Activated CD8-positive, alpha-beta memory T cell treated with anti-CD3 and anti-CD28 coated beads for 1 hour (primary cell): ENCODE measurements around the gene ERVW-1.
"Not testable (repeated sequence)": the region's sequence is repeated elsewhere in the genome, so short reads cannot be mapped to it uniquely, and the experiment has no call there.

ENCODE experiments used
- DNase-seq, 2 donors: peaks; one replicate each; pipeline ENCODE4 v3.0.0-alpha.2; 2020; ENCODE audit warnings: low read depth in 1 of 2; ENCODE audit errors: extremely low read depth in 1 of 2

ERVW-1 gene

DNA sequence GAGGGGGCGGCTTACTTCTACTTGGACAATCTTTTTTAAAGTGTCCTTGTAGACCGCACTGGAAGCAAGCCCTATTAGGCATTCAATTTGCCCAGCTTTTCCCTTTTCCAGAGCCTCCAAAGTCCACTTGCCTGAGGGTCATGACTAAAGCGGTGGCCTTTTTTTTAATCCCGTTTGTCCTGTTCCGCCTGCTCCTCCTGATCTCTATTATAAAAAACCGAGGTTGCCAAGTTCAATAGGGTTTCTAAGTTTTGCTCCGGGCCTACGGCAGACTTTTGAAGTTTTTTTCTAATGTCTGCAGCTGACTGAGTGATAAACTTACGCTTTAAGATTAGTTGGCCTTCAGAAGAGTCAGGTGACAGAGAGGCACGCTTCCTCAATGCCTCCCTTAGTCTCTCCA is 3.8 kb downstream of the ERVW-1 start:
- not testable (repeated sequence) for DNase-seq

DNA sequence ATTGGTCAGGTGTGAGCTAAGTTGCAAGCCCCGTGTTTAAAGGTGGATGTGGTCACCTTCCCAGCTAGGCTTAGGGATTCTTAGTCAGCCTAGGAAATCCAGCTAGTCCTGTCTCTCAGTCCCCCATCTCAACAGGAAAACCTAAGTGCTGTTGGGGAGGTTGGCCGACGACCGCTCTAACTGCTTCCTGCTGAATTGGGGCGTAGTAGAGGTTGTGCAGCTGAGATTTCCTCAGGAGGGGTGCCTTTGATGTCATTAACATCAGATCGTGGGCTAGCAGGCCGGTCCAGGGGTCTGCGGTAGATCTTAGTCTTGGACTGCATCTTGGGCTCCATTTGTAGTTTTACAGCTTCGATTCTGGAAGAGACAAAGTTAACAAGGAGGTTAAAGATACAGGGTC is 9.2 kb downstream of the ERVW-1 start:
- DNase-seq, result not testable (repeated sequence)

- no peak for DNase-seq
These were observed 11.1 kb downstream of the ERVW-1 start for GRCh38 chr7:92466682-92467081.

- no peak for DNase-seq
These were observed 13.2 kb downstream of the ERVW-1 start for GRCh38 chr7:92464515-92464914.

DNA sequence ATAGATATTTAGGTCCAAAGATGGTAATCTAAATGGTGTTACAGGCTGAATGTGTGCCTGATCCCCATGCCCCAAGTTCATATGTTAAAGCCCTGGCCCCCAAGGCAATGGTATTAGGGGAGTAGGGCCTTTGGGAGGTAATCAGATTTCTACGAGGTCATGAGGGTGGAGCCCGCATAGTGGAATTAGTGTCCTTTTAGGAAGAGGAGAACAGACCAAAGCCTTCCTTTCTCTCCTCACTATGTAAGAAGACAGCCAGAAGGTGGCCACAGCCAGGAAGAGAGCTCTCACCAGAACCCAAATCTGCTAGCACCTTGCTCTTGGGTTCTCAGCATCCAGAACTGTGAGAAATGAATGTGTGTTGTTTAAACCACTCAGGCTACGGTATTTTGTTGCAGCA is 15.2 kb downstream of the ERVW-1 start:
- no peak for DNase-seq

DNA sequence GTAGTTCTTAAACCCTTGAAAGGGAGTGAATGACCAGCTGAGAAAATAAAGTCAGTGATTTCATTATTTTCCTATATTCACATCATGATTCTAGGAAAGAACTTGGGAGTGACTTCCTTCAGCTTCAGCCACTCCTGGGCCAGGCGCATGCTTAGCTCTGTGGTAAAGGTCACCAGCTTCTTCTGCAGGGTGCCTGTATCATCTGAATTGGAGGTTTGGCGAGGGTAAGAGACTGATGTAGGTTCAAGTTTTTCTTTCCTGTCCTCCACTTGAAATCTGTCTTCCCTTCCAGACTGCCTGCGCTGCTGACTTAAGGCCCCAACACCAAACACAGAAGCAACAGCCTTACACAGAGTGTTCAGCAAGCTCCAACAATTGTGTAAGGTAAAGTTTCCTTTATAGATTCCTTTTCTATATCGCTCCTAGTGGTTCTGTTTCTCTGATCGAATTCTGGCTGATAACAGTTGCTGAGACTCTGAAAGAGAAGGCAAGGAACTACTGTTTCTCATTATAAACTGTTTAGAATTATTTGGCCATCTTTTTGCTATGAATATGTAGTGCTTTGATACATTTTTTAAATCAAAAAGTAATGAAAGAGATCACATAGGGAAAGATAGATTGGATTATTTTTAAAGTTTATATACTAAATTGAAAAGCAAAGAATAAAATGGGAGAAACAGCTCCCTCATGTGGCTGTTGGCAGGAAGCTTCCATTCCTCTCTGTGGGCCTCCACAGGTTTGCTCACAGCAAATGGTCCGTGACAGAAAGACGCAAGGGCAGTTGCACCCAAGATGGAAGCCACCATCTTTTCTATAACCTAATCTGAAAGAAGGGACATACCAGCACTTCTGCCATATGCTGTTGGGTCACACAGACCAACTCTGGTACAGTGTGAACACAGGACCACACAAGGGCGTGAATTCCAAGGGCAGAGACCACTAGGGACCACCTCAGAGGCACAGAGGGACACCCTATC is 16.4 kb downstream of the ERVW-1 start:
- peak in 1 of 2 donors; percentile 3 for DNase-seq

- DNase-seq, result no peak
These were observed 17.2 kb downstream of the ERVW-1 start for GRCh38 chr7:92460510-92460909.

GRCh38 chr7:92460109-92460508 is 17.6 kb downstream of the ERVW-1 start:
- no peak for DNase-seq

- DNase-seq, result no peak
These were observed 21.5 kb downstream of the ERVW-1 start for GRCh38 chr7:92456236-92456635.

GRCh38 chr7:92451645-92452044 is 26.1 kb downstream of the ERVW-1 start:
- no peak for DNase-seq

DNA sequence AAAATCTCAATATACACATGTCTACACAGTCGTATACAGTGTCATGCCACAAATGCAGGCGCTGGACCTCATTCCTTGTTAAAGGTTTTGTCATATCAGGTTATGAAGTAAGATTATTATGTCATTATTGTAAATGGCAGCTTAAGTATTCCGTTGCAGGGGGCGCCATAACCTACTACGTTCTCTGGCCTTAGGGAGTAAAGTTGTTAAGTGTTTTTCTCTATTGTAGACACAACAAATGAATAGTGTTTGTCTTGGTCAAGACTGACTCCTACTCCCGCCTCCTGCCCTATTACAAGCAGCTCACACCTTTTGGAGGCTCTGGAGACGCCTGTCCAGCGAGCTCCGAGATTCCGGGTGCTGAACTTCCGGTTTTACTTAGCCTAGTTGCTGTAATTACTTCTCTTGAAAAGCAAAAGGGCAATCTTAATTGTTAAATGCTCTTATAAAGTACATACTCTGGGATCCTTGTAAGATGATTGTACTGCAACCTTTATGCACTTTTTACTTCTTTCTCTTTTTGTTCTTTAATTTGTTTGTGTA is 29.5 kb downstream of the ERVW-1 start:
- DNase-seq, result peak in 1 of 2 donors; percentile 22

DNA sequence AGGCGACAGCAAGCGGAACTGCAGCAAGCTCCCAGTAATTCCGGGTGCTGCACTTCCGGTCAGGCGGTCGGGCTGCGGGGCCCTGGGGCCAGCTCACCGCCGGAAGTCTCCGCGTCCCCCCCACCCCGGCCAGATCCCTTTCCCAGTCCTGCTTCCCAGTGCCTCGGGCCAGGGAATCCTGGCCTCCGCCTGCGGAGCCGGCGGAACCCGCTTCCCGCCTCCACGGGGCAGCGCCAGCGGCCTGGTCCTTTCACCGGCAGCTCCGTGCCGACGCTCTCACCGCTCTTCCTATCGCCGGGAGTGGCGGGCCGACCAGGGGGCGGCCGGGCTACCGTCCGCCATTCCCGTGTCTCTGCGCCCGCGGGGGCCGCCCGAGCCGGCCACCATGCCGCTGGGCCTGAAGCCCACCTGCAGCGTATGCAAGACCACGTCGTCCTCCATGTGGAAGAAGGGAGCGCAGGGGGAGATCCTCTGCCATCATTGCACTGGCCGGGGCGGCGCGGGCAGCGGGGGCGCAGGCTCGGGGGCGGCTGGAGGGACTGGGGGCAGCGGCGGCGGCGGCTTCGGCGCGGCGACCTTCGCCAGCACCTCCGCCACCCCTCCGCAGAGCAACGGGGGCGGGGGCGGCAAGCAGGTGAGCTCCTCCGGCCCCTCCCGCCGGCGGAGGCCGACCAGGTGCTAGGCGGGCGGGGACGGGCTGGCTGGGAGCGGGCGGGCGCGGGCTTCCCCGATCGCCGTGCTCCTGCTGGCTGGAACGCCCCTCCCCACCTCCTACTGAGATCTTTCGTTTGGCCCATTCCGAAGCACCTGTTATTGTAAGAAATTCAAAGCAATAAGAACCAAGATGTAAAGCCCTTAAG is 30.2 kb downstream of the ERVW-1 start, which contains the start of gene GATAD1:
Gene GATAD1 (plus strand): TSS at position 138 of the 860 bp plus-strand sequence. CDS start 248 bp downstream, at position 386.
- DNase-seq, result peak; percentile 51 to 64

- no peak for DNase-seq
These were observed 30.8 kb downstream of the ERVW-1 start for GRCh38 chr7:92446869-92447344.

GRCh38 chr7:92442720-92443119 is 35.0 kb downstream of the ERVW-1 start:
- DNase-seq, result not testable (repeated sequence)

DNA sequence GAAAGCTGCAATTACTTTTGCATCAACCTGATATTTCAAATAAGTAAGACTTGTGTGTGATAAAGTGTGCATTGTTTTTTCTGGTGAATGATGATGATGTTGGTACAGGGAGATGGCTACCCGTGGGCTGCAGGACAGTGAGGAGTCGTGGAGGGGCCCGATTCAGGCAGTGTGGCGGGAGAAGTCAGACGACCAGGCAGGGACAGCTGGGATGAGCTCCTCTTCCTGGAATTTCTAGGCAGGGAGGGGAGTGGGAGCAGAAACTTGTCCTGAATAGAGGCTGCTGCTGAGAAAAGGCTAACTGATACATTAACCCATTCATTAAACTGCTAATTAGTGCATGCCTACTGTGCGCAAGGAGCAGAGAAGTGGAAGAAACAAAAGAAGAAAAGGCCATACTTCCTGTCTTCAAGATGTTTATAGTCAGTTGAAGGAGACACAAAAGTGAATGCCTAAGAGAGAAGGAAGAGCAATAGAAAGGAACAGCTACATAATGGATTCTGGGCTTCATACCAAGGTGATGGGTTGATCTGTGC is 39.7 kb downstream of the ERVW-1 start:
- no peak for DNase-seq

DNA sequence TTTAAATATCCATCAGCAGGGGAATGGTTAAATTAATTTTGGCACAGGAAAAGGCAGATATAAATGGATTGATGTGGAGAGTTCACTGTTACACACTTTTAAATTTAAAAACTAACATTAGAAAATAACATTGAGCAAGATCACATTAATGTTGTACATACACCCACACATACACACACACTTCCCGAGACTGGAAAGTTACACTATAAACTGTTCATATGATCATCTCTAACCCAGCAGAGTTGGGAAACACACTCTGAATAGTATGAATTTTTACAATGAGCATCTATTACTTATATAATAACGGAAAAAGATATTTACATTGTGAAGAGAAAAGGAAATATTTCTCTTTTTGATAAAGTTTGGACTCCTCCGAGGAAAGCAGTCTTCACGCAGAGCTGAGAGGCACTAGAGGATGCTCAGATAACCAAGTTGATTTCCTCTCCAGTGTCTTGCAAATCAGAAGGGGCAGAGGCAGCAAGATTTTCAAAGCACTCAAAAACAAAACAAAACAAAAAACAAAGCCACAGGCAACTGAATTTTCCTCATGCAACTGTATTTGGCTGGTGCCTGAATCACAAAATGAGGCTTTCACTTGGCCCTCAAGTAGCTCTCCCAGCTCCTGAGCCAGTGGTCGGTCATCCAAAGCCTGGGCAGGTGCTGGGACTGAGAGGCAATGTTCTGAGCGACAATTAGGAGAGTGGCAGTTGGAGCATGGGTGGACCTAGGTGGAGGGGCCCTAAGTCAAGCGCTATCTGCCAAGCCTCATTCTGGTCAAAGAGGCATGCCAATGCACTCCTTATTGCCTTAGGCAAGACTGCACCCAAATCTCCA is 40.9 kb downstream of the ERVW-1 start:
- no peak for DNase-seq

DNA sequence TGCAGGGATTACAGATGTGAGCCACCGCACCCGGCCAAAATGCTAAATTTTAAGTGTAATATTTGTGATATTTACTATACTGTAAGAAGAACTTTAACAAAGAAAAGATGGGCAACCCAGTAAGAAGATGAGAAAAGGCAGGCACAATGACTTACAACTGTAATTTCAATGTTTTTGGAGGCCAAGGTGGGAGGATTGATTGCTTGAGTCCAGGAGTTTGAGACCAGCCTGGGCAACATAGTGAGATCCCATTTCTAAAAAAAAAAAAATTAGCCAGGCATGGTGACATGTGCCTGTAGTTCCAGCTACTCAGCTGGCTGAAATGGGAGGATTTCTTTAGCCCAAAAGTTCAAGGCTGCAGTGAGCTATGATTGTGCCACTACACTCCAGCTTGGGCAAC is 42.2 kb downstream of the ERVW-1 start:
- DNase-seq, result no peak

DNA sequence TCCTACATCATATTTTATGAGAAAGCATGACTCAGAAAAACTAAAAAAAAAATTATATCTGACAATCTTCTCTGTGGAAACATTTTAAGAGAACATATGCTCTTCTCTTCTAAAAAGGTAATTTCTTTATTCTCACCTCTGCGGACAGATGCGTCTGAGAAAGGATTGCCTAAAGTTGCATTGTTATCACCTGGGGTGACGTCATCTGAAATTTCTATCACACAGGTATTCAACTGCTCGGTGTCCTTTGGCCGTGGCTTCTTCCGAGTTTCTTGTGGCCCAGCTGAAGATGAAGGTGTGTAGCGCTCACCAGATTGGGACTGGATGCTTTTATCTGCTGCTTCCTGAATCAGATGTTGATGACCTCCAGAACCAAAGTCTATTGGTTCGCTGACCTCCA is 44.7 kb downstream of the ERVW-1 start:
- DNase-seq, result no peak

DNA sequence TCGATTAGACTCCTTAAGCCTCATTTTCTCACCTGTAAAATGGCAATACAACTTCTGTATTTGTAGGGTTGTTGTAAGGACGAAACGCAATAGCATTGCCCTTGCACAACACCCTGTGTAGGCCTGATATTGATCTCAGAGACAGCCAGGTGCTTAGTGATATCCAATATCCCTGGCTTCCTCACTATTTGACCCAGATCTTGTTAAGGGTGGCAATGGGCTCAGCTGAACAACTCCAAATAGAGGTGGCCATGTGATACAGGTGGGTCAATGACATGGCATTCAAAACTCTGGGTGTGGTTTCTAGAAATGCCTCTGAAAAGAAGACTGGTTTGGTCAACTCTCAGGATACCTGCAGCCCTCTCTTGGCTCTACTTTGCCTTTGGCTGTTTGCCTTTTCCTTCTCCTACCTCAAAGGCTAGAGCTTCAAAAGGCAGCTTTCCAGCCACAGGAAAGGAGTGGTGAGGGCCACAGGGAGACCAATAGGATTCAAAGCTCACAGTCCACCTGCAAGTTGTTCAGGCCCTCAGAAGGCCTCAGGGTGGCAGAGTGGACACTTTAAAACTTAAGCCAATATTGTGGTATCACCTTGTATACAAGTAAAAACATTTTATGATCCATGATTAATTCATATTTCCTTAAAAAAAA is 45.3 kb downstream of the ERVW-1 start:
- DNase-seq, result no peak
